Measurements from ENCODE around the gene TBC1D24.
A peak's percentile ranks its signal among the peaks of the same experiment; 100 is the strongest.

TBC1D24 gene

GRCh38 chr16:2483939-2484897 lies 9.3 kb downstream of the TBC1D24 start:
- no peak for DNase-seq

- no peak for DNase-seq
These were observed 10.1 kb downstream of the TBC1D24 start for GRCh38 chr16:2484898-2485508.

- DNase-seq: peak; percentile 14 to 46 (median 32)
These were observed 11.0 kb downstream of the TBC1D24 start for GRCh38 chr16:2485811-2486507.

GRCh38 chr16:2486645-2487516 lies 12.0 kb downstream of the TBC1D24 start:
- DNase-seq: peak; percentile 68 to 86 (median 78)

- no peak for DNase-seq
These were observed 12.6 kb downstream of the TBC1D24 start for GRCh38 chr16:2487517-2487842.

- peak; percentile 69 to 88 (median 80) for DNase-seq
These were observed 13.1 kb downstream of the TBC1D24 start for GRCh38 chr16:2487903-2488531.

GRCh38 chr16:2489581-2489980 lies 14.7 kb downstream of the TBC1D24 start:
- no peak for DNase-seq

- no peak for DNase-seq
These were observed 15.5 kb downstream of the TBC1D24 start for GRCh38 chr16:2490190-2491105.

GRCh38 chr16:2492292-2492691 lies 17.4 kb downstream of the TBC1D24 start:
- no peak for DNase-seq

- DNase-seq: no peak
These were observed 18.7 kb downstream of the TBC1D24 start for GRCh38 chr16:2493605-2494004.

GRCh38 chr16:2494616-2495015 lies 19.7 kb downstream of the TBC1D24 start:
- DNase-seq: no peak

- no peak for DNase-seq
These were observed 20.1 kb downstream of the TBC1D24 start for GRCh38 chr16:2495041-2495440.

- no peak for DNase-seq
These were observed 21.5 kb downstream of the TBC1D24 start for GRCh38 chr16:2496223-2497115.

GRCh38 chr16:2497116-2497630 lies 22.2 kb downstream of the TBC1D24 start:
- no peak for DNase-seq

GRCh38 chr16:2497695-2498484 lies 23.0 kb downstream of the TBC1D24 start:
- no peak for DNase-seq

- DNase-seq: no peak
These were observed 23.8 kb downstream of the TBC1D24 start for GRCh38 chr16:2498531-2499253.

GRCh38 chr16:2499454-2499853 lies 24.5 kb downstream of the TBC1D24 start:
- no peak for DNase-seq

GRCh38 chr16:2499890-2500429 lies 25.0 kb downstream of the TBC1D24 start:
- no peak for DNase-seq

Measured in suppressor macrophage (primary cell).